HG03520 (cell line): ENCODE data around the gene LSMEM2.
A peak's percentile ranks its signal among the peaks of the same experiment; 100 is the strongest.

Source experiments
- ATAC-seq: cut with Tn5 transposase; IDR thresholded peaks from one replicate; pipeline ENCODE4 v1.9.1; 2021; ENCODE audit warnings: mild to moderate bottlenecking, moderate library complexity; ENCODE audit not compliant: unreplicated experiment

LSMEM2 gene

DNA sequence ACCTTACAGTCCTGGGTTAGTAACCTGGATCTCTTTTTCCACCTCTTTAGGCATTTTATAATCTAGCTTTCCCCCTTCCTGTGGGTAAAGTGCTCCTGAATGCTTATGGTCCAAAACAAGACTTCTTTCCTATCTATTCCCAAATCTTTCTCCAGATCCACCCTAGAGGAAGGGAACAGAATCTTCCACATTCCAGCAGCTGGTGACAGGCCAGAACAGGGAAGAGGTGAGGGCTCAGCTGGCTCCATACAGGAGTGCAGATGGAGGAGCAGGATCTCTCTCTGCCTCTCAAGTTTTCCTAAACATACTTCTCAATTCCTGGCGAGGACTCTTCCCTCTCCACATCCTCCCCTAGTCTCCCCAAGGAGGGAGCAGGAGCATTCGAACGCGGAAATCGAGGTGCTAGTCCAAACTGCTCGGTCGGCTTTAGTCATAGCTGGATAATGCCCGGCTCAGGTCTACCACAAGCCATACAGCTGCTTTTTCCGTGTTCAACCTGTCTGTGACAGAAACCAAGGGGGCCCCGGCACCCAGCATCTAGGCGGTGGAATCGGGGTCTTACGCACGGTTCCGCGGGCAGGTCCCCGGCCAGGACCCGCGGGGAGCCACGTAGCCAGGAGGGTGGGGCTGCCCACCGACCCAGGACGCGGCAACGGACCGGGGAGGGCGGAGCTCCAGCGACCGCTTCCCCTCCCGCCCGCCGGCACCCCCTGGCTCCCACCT is 57.7 kb downstream of the LSMEM2 start:
- ATAC-seq = peak; percentile 28

DNA sequence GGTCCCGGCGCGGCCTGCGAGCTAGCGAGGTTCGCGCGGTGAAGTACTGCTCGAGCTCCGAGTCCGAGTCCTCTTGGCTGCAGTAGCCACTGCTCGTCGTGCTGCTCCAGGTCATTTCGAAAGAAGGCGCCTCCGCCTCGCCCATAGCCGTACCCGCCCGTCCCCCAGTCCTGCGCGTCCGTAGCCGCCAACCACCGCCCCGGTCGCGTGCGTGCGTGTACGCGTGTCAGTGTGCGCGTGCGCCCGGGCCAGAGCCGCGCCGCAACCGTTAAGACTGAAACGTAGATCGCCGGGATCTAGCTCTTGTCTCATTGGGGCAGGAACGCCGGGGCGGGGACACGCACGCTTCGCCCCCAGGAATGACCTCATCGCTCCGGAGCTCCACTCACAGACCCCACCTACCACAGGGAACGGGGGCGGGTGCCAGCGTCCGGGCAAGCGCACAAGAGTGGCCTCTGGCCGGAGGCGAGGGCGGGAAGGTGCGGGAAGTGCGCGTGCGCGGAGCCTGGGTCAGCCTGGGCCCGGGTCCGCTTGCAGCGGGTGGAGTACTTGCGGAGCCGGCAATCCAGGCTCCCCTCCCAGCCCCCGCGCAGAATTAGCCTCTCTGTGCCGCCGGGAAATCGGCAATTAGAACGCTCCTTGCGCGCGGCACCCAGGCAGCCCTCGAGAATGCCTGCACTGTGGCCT is 58.4 kb downstream of the LSMEM2 start:
- ATAC-seq = peak; percentile 67
